DMS114 treated with DMSO at 0.1 percent for 48 hours (cell line): Measurements from ENCODE around the gene ZNF91.
"Not testable (repeated sequence)": the region's sequence is repeated elsewhere in the genome, so short reads cannot be mapped to it uniquely, and the experiment has no call there.

Experiments used
- DNase-seq: peaks from one replicate; lab custom pipeline; 2025; ENCODE audit not compliant: unreplicated experiment; lab: John Stamatoyannopoulos, UW

Gene ZNF91

GRCh38 chr19:23399443-23399842 lies 4.2 kb upstream of the ZNF91 start:
- no peak for DNase-seq

- DNase-seq, result not testable (repeated sequence)
These were observed 449 bp upstream of the ZNF91 start for GRCh38 chr19:23395722-23396117.

GRCh38 chr19:23394511-23394910 lies 760 bp downstream of the ZNF91 start:
- no peak for DNase-seq

- no peak for DNase-seq
These were observed 2.1 kb downstream of the ZNF91 start for GRCh38 chr19:23393121-23393520.

GRCh38 chr19:23391236-23391635 lies 4.0 kb downstream of the ZNF91 start:
- no peak for DNase-seq

GRCh38 chr19:23385404-23385803 lies 9.9 kb downstream of the ZNF91 start:
- DNase-seq, result no peak

GRCh38 chr19:23384858-23385257 lies 10.4 kb downstream of the ZNF91 start:
- DNase-seq, result no peak

- no peak for DNase-seq
These were observed 11.1 kb downstream of the ZNF91 start for GRCh38 chr19:23384166-23384565.

- DNase-seq, result no peak
These were observed 12.3 kb downstream of the ZNF91 start for GRCh38 chr19:23382955-23383354.

GRCh38 chr19:23381114-23381513 lies 14.2 kb downstream of the ZNF91 start:
- no peak for DNase-seq

GRCh38 chr19:23379671-23380070 lies 15.6 kb downstream of the ZNF91 start:
- not testable (repeated sequence) for DNase-seq

- no peak for DNase-seq
These were observed 16.3 kb downstream of the ZNF91 start for GRCh38 chr19:23378948-23379347.

- DNase-seq, result no peak
These were observed 18.0 kb downstream of the ZNF91 start for GRCh38 chr19:23377276-23377675.

GRCh38 chr19:23366437-23366836 lies 28.8 kb downstream of the ZNF91 start:
- no peak for DNase-seq

GRCh38 chr19:23366031-23366430 lies 29.2 kb downstream of the ZNF91 start:
- not testable (repeated sequence) for DNase-seq

GRCh38 chr19:23365222-23365621 lies 30.0 kb downstream of the ZNF91 start:
- no peak for DNase-seq

GRCh38 chr19:23361843-23362242 lies 33.4 kb downstream of the ZNF91 start:
- not testable (repeated sequence) for DNase-seq

- DNase-seq, result no peak
These were observed 43.5 kb downstream of the ZNF91 start for GRCh38 chr19:23351806-23352205.

- DNase-seq, result no peak
These were observed 48.6 kb downstream of the ZNF91 start for GRCh38 chr19:23346696-23347095.

- no peak for DNase-seq
These were observed 49.4 kb downstream of the ZNF91 start for GRCh38 chr19:23345838-23346237.

- DNase-seq, result no peak
These were observed 51.7 kb downstream of the ZNF91 start for GRCh38 chr19:23343434-23344010.

GRCh38 chr19:23328211-23328610 lies 67.1 kb downstream of the ZNF91 start:
- no peak for DNase-seq

- DNase-seq, result no peak
These were observed 73.2 kb downstream of the ZNF91 start for GRCh38 chr19:23321953-23322549.
